ENCODE data around the gene DNM3.

The DNM3 gene

GRCh38 chr1:171890131-171890530 lies 48.8 kb downstream of the DNM3 start:
- DNase-seq (ENCODE audit: low spot score): no peak
- in situ Hi-C loops (cut with MboI; ENCODE audit: low pct_unique_long_range_greater_than_20kb, low sequenced_read_pairs, unreplicated experiment): no loop called here
- TF ChIP-seq CTCF (IDR thresholded peaks at IDR 0.05; ENCODE audit: extremely low read depth, insufficient read depth, missing control alignments): no peak

- DNase-seq (ENCODE audit: low spot score): no peak
- no peak for TF ChIP-seq CTCF (IDR thresholded peaks at IDR 0.05; ENCODE audit: extremely low read depth, insufficient read depth, missing control alignments)
- in situ Hi-C loops (cut with MboI; ENCODE audit: low pct_unique_long_range_greater_than_20kb, low sequenced_read_pairs, unreplicated experiment): no loop called here
Observed at GRCh38 chr1:171896936-171897703, 55.8 kb downstream of the DNM3 start.

- no peak for DNase-seq (ENCODE audit: low spot score)
- in situ Hi-C loops (cut with MboI; ENCODE audit: low pct_unique_long_range_greater_than_20kb, low sequenced_read_pairs, unreplicated experiment): no loop called here
- TF ChIP-seq CTCF (IDR thresholded peaks at IDR 0.05; ENCODE audit: extremely low read depth, insufficient read depth, missing control alignments): no peak
Observed at GRCh38 chr1:171898941-171899340, 57.6 kb downstream of the DNM3 start.

DNA sequence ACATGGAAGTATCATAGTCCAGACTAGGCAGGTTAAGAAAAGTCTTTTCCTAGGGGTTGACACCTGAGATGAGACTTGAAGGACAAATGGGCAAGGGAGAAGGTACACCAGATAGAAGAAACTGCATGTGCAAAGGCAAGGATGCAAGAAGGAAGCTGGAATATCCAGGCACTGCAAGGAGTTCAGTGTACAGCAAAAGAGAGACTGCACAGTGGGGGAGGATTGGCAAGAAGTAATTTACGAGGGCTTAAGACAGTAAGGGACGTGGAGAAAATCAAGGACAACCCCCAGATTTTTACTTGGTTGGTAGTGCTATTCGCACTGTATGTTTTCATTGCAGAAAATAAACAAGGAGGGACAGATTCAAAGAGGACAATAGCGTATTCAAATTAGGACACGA lies 58.5 kb downstream of the DNM3 start:
- in situ Hi-C loops (cut with MboI; ENCODE audit: low pct_unique_long_range_greater_than_20kb, low sequenced_read_pairs, unreplicated experiment): no loop called here
- no peak for DNase-seq (ENCODE audit: low spot score)
- TF ChIP-seq CTCF (IDR thresholded peaks at IDR 0.05; ENCODE audit: extremely low read depth, insufficient read depth, missing control alignments): no peak

- no peak for DNase-seq (ENCODE audit: low spot score)
- in situ Hi-C loops (cut with MboI; ENCODE audit: low pct_unique_long_range_greater_than_20kb, low sequenced_read_pairs, unreplicated experiment): no loop called here
- no peak for TF ChIP-seq CTCF (IDR thresholded peaks at IDR 0.05; ENCODE audit: extremely low read depth, insufficient read depth, missing control alignments)
Observed at GRCh38 chr1:171901245-171901644, 59.9 kb downstream of the DNM3 start.

GRCh38 chr1:171902527-171902926 lies 61.2 kb downstream of the DNM3 start:
- no peak for TF ChIP-seq CTCF (IDR thresholded peaks at IDR 0.05; ENCODE audit: extremely low read depth, insufficient read depth, missing control alignments)
- in situ Hi-C loops (cut with MboI; ENCODE audit: low pct_unique_long_range_greater_than_20kb, low sequenced_read_pairs, unreplicated experiment): no loop called here
- no peak for DNase-seq (ENCODE audit: low spot score)

Measured in GM13977 (cell line).